HG03097 (cell line): ENCODE measurements around the gene TAPT1.
"Not testable (repeated sequence)": the region's sequence is repeated elsewhere in the genome, so short reads cannot be mapped to it uniquely, and the experiment has no call there.

ENCODE experiments used
- ATAC-seq: cut with Tn5 transposase; IDR thresholded peaks from one replicate; pipeline ENCODE4 v1.9.1; 2021; ENCODE audit not compliant: unreplicated experiment, low FRiP score

The TAPT1 gene

GRCh38 chr4:16187455-16187854, 38.8 kb downstream of the TAPT1 start:
- no peak for ATAC-seq

GRCh38 chr4:16186986-16187385, 39.3 kb downstream of the TAPT1 start:
- no peak for ATAC-seq

DNA sequence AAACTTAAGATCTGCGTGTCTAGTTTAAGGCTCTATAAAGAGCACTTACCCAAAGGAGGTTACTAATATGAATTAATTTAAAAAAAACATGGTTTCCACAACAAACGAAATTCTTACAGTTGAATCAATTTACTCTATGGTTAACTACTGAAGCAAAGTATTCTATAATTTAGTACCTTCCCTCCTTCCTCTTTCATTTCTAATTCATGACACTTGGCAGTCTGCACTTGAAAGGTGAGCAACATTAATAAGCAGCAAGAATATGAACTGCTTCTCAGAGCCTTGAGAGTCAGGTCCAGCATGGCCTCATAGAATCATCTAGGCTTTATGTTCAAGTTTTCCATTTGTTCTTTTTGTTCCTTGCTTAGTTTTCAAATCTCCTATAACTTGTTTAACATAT, 42.7 kb downstream of the TAPT1 start:
- ATAC-seq = no peak

- ATAC-seq = no peak
Measured at GRCh38 chr4:16176621-16177020, 49.6 kb downstream of the TAPT1 start.

- ATAC-seq = no peak
Measured at GRCh38 chr4:16171831-16172230, 54.4 kb downstream of the TAPT1 start.

DNA sequence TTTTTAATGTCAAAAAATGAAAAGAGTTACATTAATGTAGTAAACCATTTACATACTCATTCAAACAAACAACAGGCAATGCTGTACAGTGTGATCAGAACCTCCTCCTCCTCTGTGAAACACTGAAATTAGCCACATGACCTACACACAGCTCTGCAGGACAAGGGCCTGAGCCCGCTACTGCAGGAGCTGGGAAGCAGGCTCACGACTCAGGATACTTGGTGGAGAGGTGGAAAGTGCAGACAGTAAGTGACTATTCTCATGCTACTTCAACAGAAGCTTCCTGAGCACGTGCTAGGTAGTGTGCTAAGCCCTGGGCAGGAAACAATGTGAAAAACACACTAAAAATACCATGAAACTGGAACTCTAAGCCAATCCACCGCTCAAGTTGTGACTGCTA, 56.8 kb downstream of the TAPT1 start:
- ATAC-seq = no peak

DNA sequence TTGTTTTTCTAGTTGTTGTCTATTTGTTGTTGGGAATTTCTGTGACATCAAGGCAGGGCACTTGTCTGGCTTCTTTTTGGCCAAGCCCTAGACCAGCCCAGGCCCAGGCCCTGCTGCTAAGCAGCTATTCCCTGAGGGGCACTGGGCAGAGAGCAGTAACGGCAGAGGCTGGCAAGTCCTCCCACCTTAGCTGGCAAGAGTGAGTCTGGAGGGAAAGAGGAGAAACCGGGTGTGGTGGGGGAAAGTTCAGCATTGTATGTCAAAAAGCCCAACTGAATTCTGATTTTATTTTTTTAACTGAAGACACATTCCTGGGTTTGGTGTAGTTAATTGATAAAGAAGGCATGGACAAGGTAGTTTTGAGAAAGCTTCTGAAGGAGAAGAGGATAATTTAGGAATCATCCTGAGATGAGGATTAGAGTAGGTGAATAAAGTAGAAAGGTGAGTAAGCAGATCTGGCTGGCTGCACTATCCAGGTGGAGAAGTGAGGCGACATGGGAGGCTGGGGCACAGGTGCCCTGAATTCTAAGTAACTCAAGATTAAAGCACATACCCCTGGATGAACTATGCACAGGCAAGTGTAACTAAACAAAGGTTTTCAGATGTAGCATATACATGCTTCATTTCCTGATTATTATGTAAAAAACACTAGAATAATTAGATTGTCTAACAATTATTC, 57.4 kb downstream of the TAPT1 start:
- no peak for ATAC-seq

DNA sequence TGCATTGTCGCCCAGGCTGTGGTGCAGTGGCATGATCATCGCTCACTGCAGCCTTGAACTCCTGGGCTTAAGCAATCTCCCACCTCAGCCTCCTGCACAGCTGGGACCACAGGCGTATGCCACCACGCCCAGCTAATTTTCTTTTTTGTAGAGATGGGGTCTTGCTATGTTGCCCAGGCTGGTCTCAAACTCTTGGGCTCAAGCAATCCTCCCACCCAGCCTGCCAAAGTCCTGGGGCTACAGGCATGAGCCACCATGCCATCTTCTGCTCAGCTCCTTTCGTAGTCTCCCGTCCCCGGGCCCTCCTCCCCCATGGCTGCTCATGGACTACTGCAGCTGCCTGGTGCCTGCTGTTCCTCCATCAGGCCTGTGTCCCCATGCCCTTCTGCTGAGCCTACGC, 58.1 kb downstream of the TAPT1 start:
- ATAC-seq = no peak

- no peak for ATAC-seq
Measured at GRCh38 chr4:16165931-16166330, 60.3 kb downstream of the TAPT1 start.

- ATAC-seq = no peak
Measured at GRCh38 chr4:16162891-16163290, 63.4 kb downstream of the TAPT1 start.

DNA sequence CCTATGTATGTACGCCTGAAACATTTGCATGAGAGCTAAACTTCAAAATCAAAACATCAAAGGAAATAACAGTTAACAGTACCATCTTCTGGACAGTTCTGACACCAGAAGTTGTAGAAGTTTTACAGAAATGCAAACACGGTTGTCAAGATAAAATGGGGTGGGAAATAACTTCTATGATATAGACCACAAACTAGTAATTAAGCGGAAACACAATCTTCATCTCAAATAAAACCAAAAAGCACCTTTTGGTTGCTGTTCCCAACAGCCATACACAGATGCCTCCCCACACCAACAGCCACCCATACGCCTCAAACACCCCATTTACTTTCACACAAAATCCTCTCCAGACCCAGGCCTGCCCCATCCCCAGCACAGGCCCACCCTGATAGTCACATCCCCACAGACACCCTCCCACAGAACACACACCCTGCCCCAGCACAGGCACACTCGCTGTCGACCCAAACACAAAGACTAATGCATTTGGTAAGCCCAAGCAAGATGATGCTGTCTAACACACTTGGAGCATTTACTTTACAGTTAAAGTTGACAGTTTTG, 64.3 kb downstream of the TAPT1 start:
- ATAC-seq = no peak

- no peak for ATAC-seq
Measured at GRCh38 chr4:16160457-16160856, 65.8 kb downstream of the TAPT1 start.

DNA sequence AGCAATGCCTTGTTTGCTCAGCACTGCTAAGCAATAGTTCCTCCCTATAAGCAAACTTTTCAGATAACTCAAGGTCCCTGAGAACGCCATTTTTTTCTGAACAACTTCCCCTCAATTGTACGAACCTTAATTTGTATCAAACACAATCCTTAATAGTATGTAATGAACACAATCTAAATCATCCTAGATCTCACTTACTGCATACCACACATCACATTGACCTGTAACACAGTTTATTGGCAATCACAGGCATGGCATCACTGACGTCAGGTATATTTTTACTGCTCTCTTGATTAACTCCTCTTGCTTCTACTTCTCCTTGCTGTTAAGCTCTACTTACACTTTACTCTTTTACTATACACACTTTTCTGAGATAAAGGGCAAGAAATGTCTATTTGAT, 67.0 kb downstream of the TAPT1 start:
- no peak for ATAC-seq

GRCh38 chr4:16158504-16158852, 67.8 kb downstream of the TAPT1 start:
- ATAC-seq = no peak

GRCh38 chr4:16157609-16158503, 68.4 kb downstream of the TAPT1 start:
- no peak for ATAC-seq

GRCh38 chr4:16155528-16156169, 70.6 kb downstream of the TAPT1 start:
- ATAC-seq = no peak

GRCh38 chr4:16154451-16154850, 71.8 kb downstream of the TAPT1 start:
- ATAC-seq = no peak

GRCh38 chr4:16150716-16151115, 75.6 kb downstream of the TAPT1 start:
- ATAC-seq = no peak

DNA sequence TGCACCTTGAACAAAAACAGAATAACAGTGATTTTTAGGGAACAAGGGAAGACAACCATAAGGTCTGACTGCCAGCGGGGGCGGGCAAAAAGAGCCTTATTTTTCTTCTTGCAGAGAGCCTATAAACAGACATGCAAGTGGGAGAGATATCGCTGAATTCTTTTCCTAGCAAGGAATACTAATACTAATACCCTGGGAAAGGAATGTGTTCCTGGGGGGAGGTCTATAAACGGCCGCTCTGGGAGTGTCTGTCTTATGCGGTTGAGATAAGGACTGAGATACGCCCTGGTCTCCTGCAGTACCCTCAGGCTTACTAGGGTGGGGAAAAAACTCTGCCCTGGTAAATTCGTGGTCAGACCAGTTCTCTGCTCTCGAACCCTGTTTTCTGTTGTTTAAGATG, 81.4 kb downstream of the TAPT1 start:
- ATAC-seq = not testable (repeated sequence)

DNA sequence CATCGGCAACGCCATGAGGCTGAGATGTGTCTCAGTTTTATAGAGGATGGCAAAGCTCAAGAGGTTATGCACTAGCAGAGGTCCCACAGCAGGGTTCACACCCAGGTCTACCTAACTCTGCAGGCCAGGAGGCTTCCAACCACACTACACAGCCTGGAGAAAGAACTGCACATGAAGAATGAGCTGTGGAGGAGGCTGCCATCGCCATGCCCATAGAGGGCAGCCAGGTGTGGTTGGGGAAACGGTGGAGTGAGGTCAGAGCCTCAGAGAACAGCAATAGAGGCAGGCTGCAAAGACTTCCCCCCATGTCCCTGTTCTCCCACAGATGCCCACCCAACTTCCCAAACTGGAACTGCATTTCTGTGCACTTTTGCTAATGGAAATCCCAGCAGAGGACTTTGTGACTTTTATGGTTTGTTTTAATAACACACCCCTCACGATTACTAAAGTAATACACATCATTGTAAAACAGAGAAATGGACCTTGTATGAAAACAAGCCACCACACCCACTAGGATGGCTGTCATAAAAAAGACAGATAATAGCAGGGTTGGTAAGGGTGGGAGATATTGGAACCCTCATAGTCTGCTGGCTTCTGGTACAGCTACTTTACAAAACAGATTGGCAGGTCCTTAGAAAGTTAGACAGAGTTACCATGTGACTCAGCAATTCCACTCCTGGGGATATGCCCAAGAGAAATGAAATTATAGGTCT, 83.5 kb downstream of the TAPT1 start:
- ATAC-seq = no peak

DNA sequence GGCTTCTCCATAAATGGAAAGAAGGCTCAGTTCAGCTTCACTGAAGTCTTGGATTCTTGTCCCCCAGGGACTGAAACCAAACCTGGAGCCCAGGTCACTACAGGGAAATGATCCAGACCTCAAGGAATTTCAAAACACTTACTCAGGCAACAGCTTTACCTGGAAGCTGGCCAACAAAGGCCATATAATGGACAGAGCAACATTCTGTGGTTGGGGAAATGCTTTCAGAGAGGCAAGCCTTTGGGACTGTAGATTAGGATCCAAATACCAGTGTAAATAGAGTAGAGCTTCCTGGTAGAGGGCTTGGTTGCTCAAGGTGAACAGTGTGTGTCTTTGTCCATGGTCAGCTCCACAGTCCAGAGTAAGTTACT, 85.4 kb downstream of the TAPT1 start:
- ATAC-seq = no peak
